Daoy (cell line): ENCODE data around the gene INPP5E. TPM values are rescaled to one million over a fixed set of nuclear protein-coding genes. Genes with fewer than 3 reads are reported as not detected.

Experiments used
- DNase-seq: peaks from one replicate; pipeline ENCODE4 v3.0.0-alpha.2; 2015; ENCODE audit warnings: low read depth
- total RNA-seq: library from RNA; depleted of rRNA; stranded (reverse); fragments of >200 nt; shearing (Covaris generic); gene quantifications from 2 replicates; pipeline ENCODE4 v1.2.3, GENCODE V29; 2014; rRNA removed

The INPP5E gene, protein sequence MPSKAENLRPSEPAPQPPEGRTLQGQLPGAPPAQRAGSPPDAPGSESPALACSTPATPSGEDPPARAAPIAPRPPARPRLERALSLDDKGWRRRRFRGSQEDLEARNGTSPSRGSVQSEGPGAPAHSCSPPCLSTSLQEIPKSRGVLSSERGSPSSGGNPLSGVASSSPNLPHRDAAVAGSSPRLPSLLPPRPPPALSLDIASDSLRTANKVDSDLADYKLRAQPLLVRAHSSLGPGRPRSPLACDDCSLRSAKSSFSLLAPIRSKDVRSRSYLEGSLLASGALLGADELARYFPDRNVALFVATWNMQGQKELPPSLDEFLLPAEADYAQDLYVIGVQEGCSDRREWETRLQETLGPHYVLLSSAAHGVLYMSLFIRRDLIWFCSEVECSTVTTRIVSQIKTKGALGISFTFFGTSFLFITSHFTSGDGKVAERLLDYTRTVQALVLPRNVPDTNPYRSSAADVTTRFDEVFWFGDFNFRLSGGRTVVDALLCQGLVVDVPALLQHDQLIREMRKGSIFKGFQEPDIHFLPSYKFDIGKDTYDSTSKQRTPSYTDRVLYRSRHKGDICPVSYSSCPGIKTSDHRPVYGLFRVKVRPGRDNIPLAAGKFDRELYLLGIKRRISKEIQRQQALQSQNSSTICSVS
- 6.6 TPM in 2 replicates for total RNA-seq

DNA sequence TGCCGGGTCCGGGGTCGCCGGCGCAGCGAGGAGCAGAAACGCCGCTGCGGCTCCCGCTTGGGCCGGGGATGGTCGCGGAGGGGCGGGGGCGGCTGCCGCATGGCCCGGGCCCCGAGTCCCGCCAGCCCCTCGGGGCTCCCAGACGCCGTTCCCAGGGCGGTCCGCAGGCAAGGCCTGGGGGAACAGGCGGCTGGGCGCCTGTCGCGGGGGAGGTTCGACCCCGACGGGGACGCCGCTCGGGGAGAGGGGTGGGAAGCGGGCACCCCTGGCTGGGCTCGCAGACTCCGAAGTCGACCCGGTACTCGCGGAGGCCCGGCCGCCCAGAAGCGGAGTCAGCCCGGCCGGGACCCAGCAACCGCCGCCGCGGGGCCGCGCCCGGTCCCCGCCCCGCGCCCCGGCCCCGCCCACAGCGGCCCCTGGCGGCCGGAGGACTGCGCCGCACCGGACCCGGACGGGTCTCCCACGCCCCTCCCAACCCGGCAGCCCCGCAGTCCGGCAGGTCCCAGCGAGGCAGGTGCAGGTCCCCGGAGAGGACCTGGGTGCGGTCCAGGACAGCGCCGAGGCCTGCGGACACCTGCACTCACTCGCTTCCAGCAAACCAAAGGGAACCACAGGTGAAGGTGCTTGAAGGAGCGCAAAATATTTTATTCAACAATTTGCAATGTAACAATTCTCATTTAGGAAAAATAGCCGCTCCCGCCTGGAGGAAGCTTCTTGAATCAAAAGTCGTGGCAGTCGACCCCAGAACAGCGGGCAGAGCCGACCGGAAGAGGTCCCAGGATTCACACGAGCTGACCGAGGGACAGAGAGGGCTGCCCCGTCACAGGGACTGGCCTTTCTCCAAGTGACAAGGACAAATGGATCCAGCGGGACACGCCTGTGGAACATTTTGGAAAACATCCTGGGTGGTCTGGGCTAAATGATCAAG is at the start of gene INPP5E:
INPP5E (minus strand) TSS at position 365 of the 928 bp plus-strand sequence. CDS start 426 bp downstream, outside the sequence.
- peak; percentile 85 for DNase-seq

DNA sequence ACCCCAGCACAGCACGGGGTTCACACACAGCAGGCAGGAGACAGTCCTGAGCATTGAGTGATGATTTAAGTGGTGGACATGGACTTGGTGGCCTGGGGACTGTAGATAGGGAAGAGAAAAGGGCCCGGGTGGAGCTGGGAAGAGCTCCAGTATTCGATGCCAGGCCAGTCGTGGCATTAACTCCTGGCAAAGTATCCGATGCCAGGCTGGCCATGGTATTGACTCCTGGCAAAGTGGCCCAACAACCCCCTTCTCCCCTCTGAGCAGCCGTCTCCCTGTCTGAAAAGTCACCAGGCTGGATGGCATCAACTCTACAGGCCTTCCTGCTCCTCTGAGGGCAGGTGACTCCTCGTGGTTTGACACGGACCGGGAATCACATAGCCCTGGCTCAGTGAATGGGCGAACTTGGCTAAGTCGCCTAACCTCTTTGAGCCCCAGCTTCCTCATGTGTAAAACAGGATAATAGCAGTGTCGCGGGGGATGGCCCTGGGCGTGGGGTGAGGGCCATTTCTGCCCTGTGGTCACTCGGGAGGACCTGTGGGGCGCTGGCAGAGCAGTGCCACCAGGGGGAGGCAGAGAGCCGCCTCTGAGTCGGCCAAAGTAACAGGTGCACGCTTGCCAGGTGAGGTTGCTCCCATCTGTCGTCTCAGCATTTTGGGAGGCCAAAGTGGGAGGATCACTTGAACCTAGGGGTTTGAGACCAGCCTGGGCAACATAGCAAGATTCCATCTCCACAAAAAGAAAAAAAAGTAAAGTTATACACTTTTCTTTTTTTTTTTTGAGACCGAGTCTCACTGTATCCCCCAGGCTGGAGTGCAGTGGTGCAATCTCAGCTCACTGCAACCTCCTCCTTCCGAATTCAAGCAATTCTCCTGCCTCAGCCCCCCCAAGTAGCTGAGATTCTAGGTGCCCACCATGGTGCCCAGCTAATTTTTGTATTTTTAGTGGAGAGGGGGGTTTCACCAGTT is 48.9 kb upstream of the INPP5E start:
- DNase-seq, result peak; percentile 67

DNA sequence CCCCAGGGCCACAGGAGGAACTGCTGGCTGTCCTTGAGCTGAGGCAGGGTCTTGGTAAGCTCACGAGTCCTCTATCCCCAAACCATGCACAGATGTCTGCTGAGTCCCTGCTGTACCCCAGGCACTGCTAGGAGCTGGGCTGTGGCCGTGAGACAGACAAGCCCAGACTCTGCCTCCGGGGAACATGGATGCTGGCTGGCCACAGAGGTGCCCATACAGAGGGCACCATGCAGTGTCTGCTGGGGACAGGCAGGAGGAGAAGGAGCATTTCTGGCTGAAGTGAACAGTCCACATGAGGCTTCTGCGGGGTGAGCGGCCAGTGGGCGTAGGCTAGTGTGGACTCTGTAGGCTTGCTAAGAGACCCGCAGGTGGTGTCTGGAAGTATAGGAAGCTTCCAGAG is 48.0 kb upstream of the INPP5E start:
- no peak for DNase-seq

DNA sequence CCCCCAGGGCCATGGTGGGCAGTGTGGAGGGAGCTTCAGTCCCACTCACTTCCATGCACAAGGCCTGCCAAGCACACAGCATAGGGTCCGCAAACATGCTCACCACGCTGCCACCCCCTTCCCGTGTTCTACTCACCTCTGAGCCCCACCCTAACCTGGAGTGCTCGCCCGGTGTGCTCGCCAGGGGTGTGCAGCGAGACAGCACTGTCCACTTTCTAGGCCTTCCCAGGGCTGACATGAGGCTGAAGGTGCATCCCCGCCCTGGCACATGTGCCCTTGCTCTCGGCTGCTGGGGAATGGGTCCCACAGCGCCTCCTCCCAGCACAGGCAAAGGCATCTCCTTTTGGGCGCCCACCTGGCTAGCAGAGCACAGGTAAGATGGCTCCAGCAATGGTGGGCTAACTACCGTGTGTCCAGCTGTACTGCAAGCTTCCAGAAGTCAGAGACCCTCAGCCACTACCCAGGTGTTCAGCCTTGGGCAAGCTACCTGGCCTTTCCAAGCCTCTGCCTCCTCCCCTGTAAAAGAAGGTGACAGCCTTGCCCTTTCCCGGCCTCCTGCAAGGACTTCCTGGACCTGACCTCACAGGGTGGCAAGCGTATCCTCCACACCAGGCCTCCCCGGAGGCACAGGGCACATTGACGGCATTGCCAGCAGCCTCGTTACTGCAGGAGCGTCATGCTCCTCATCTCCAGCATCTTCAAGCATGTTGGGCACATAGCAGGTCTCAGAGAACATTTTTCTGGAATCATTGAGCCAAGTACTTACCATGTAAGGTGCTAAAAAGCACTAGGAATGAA is 47.4 kb upstream of the INPP5E start:
- no peak for DNase-seq

DNA sequence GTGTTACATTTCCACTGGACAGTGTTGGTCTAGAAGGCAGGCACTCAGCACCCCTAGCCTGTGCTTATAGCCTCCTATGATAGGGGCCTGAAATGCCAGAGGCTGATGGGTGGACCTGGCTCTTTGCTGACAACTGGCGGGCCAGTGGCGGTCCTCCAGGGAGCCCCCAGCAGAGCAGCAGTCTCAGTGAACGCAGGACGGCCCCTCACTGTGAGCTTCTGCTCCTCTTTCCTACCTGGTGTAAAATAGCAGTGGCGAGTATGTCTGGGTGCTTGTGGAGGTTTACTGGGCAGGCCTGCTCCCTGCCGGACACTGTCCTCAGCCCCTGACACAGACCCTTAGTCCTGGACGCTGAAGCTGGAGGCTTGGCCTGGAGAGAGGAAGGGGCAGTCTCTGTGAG is 46.5 kb upstream of the INPP5E start:
- no peak for DNase-seq

DNA sequence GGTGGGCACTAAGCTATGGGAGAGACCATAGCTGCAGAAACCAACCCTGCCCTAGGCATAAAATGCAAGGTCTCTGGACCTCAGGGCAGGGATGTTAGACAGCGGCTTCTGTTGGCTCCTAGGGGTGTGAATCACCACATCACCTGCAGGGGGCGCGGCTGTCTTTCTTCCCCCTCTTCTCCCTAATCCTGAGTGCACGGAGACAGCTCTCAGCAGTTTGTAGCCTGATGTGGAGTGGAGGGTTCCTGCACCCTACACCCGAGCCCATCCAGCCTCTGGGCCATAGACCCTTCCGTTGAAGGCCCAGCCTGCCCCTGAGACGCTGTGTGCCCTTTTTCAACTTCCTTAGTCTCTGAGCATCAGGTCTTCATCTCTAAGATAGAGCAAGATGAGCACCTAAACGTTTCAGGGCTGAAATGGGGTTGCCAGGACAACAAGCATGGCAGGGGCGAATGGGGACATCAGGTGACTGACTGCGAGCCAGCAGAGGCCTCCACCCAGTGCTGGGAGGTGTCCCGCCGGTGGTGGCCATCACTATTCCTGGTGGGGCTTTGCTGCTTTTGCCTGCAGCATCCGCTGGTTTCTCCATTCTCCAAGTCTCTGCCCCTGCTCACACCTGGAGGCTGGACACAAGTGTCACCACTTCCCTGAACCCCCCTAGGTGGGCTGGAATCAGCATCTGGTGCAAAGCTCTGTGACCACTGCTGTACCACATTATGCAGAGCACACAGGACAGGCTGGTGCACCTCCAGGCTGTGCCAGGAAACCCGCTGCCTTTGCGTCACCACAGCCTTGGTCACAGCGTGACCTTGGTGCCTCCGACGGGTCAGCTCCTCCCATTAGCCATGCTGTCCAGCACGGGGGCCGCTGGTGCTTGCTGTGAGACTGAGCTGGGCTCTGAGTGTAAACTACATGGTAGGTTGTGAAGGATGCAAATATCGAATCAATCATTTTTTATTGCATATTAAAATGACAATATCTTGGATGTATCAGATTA is 45.7 kb upstream of the INPP5E start:
- DNase-seq, result peak; percentile 86

DNA sequence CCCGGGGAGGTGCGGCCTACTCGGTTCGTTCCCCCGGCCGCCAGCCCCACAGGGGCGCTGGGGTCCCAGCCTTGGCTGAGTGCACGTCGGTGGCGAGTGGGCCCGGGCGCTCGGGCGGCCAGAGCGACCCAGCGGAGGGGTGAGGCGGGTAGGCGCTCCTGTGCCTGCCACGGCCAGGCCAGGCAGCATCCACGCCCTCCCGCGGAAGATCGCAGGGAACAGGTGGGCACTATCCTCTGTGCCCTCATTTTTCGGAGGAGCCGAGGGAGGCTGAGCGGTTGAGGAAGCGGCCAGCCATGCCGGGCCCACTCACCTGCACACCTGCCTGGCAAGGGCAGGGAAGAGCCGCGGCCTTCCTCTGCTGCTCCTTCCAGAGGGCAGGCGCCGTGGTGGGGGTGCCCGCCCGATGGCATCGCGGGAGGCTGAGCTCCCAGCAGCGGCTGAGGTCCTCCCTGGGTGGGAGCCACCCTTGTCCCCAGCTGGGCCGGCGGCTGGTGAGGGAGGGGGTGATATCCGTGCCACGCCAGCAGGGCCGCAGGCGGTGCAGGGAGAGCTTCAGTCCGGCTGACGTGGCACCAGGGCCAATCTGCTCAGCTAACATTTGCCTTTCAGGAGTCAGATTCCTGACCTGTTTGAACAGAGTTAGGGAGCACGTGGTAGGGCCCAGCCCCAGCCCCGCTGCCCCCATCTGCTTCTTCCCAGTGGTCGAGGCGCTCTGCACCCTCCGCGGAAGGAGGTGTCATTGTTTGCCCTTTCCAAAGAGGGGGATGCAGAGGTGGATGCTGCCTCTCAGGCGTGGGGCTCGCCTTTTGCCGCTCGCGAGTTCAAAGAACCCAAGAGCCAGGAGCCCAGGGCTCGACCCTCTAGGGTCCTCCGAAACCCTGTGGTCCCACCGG is 44.8 kb upstream of the INPP5E start:
- peak; percentile 80 for DNase-seq

DNA sequence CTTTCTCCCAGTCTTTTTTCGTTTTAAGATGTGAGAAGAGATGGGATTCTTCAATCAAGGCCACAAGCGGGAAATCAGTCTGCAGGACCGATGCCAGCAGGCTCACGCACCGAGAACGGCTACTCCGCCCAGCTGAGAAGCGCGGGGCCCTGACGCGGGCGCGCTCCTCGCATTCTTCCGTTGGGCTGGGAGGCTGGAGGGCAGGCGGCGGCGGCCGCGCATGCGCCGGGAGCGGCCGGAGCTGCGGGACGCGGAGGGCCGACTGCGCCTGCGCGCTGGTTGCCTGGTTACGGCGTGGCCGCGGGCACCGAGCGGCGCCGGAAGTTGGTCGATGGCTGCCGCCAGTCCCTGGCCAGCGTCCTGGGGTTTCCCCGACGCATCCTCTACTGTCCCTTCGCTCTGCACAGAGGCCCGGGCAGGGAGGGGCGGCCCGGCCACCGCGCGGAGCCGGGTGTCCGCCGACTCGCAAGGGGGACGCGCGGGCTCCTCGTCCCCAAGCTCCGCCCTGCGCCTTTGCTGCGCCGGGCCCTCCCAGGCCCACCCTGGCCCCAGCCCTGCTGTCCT is 44.0 kb upstream of the INPP5E start:
- peak; percentile 98 for DNase-seq

DNA sequence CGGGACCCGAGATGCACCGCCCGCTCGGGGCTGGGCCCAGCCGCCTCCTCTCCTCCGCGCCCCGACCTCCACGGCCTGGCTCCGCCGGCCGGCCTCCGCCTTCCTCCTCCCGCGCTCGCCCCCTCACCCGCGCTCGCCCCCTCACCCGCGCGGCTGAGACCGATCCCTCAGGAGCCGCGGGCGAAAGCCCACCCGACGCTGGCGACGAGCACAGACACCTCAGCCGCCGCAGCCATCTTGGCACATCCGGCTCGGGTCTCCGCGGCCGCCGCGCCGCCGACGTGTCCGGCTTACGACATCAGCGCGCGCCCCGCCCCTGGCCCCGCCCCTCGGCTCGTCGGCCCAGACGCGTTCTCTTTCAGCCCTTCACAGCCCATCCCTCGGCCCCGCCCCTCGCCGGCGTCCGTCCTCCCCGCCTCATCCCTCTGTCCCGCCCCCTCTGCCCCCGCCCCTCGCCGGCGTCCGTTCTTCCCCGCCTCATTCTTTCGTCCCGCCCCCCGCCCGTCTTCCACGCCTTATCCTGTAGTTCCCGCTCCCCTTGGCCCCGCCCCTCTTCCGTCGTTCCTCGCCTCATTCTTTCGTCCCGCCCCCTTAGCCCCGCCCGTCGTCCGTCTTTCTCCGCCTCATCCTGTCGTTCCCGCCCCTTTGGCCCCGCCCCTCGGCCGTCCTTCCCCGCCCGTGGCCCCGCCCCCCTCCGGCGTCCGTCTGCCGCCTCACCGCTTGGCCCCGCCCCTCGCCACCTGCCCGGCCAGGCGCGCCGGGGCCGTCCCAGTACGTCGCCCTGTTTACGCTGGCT is 43.3 kb upstream of the INPP5E start, which contains the start of gene SEC16A:
SEC16A (minus strand) TSS at position 248 of the 796 bp plus-strand sequence. CDS start 5,425 bp downstream, outside the sequence.
- peak; percentile 99 for DNase-seq

DNA sequence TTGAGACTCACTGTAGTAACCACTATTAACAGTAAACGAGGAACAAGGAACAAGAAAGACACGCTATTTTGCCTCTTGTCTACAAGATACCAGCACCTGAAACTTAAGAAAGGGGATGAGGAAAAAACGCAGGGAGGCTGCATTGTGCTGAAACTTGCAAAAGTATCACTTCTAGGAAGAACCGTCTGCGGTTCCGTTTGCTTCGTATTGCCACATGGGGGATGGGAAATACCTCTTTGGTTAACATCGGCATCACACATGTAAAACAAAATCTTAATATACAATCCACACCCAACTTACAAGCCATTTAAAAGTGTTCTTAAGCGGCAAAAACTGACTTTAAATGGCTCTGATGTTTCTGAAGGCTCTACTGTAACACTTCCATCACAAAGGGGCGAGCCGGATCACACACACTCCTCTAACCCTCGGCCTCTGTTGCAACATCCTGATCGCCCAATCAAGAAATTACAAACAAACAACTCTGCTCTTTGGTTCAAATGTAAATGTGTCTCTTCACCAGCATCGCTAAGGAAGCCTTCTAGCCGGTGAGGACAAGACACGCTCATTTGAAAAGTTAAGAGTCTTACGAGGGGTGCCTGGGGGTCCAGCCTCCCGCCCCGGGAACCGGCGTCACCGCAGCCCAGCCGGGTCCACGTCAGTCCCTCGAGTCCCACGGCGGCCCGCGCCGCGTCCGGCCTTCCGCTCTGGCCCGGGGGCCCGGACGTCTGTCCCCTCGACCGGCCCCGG is 42.6 kb upstream of the INPP5E start:
- DNase-seq, result peak; percentile 38

DNA sequence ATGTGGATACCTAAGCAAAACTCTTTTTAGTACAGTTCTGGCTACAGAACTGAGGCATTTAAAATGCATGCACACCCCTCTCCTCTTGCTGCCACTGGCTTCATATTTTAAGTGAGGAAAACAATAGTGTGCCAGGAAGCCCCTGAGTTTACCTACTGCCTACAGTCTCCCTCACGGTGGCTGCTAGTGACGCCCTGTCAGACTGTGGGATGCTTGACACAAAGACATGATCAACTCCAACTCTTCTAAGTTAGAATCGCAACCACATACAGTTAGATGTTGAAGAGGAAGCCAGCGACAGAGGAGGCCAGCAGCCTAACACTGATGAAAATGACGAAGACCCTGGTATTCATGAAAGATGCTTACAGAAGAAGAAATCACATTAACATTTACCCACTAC is 41.9 kb upstream of the INPP5E start:
- DNase-seq, result no peak

DNA sequence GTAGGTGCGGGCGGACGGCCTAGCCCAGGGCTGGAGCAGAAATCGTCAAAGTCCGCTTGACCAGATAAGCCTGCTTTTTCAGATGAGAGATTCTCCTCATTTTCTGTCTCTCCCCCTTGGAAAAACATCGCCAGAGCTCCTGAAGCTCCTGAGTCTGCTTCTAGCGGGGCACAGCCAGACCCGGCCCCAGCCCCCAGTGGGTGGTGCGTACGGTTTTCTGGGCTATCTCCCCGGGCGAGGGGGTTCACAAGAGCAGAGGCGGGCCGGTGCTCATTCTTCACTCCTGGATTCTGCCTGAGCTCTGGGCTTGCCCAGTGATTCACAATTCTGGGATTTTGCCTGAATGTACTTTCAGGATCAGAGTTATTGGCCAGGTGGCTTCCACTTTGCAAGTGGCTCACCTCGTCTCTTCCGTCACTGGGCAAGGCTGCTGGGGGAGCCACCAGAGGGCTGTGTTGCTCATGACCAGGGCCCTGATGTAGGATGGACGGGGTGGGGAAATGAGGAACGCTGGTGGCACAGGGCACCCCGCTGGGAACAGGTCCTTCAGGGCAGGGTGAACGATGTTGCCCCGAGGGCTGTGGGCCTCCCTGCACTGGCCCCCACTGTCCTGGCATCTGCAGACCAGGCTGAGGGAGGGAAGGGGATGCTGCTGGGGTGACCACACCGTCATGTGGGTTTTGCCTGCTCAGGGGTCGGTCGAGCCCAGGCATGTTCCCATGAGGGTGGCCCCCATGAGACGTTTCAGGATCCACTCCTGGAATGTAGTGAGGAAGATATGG is 36.9 kb upstream of the INPP5E start:
- no peak for DNase-seq

DNA sequence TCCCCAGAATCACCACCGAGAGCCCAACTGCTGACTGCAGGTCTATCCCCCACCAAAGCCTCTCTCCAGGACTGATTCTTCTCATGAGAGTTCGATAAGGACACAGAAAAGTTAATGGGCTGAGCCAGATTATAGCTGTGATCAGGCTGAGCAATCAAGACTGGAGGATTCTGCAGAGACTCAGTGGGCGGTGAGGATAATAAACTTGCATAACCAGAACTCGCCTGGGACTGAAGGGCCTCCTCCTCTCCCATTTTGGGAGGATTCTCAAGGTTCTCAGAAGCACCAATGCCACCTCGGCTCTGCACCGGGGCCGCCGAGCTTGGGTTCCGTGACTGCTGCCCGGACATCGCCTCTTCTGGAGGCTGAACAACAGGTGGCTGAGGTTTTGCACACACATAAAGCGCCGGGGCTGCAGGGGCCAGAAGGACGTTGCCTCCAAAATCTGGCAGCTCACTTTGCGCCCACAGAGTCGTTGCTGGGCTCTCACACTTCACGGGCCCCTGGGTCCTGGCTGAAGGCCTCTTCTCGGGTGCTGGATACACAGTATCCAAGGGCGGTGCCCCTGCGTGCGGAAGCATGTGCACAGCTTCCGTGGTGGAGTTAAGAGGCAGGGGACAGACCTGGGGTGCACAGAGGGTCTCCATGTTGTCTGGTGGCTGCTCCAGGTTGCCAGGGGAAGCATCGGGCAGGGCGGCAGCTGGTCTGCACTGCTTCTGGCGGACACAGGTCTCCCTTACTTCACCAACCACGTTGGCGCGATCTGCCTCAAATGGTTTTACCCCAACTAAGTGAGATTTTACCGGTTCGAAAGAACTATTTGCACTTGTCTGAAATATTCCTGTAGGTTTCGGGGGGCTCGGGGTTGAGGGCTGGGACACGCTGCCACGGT is 35.6 kb upstream of the INPP5E start:
- no peak for DNase-seq
